Caco-2 (cell line): ENCODE data around the gene PLEKHA5. TPM values are rescaled to one million over a fixed set of nuclear protein-coding genes. Genes with fewer than 3 reads are reported as not detected.

Experiments used
- BruUV-seq: library from RNA; stranded (reverse); fragments of 400-500 nt; replicated peaks from 2 replicates; lab custom pipeline; 2021; lab: Mats Ljungman, UMichigan
- CTCF ChIA-PET: fragments of 300-600 bp; sonication (Branson Sonifier 250); formaldehyde crosslinking; loops from one replicate; lab custom pipeline; 2022; ENCODE audit warnings: antibody characterized with exemption; lab: Charles Lee
- POLR2A ChIA-PET: fragments of 300-600 bp; sonication (Branson Sonifier 250); formaldehyde crosslinking; loops from one replicate; lab custom pipeline; 2022; ENCODE audit warnings: antibody characterized with exemption; lab: Charles Lee
- DNase-seq, 2 experiments: peaks; one replicate each; pipeline versions ENCODE4 v3.0.0 to v3.0.0-alpha.2; 2020 to 2022
- H3K27me3 ChIP-seq: replicated peaks from 2 replicates; pipeline ENCODE4 v1.6.0; 2011; ENCODE audit warnings: low read length; ENCODE audit not compliant: control insufficient read depth, insufficient read depth
- H3K36me3 ChIP-seq: 2 replicates; pipeline ENCODE4 v1.5.1; 2011; ENCODE audit warnings: low read length; ENCODE audit not compliant: control insufficient read depth, insufficient read depth
- H3K4me1 ChIP-seq: fragments of 250-450 bp; sonication (Bioruptor Pico); 2 replicates; pipeline ENCODE4 v1.5.1; 2020; ENCODE audit warnings: mild to moderate bottlenecking
- H3K4me3 ChIP-seq: 2 replicates; pipeline ENCODE4 v1.5.1; 2011; ENCODE audit warnings: low read depth, mild to moderate bottlenecking, control low read depth, low read length
- H3K9me3 ChIP-seq: fragments of 250-450 bp; sonication (Bioruptor Pico); 2 replicates; pipeline ENCODE4 v1.5.1; 2020; ENCODE audit warnings: mild to moderate bottlenecking, moderate library complexity
- H3K27ac Mint-ChIP-seq: one replicate; pipeline ENCODE4 v1.8.0; 2022; ENCODE audit warnings: mixed read lengths; ENCODE audit not compliant: unreplicated experiment
- H3K27me3 Mint-ChIP-seq: one replicate; pipeline ENCODE4 v1.8.0; 2022; ENCODE audit warnings: mixed read lengths; ENCODE audit not compliant: insufficient read depth, unreplicated experiment
- H3K36me3 Mint-ChIP-seq: one replicate; pipeline ENCODE4 v1.8.0; 2022; ENCODE audit warnings: mild to moderate bottlenecking, mixed read lengths; ENCODE audit not compliant: insufficient read depth, unreplicated experiment
- H3K4me1 Mint-ChIP-seq: one replicate; pipeline ENCODE4 v1.8.0; 2022; ENCODE audit warnings: low read depth, mixed read lengths; ENCODE audit not compliant: unreplicated experiment
- H3K4me3 Mint-ChIP-seq: one replicate; pipeline ENCODE4 v1.8.0; 2022; ENCODE audit warnings: mild to moderate bottlenecking, moderate library complexity, mixed read lengths; ENCODE audit not compliant: unreplicated experiment
- H3K9me3 Mint-ChIP-seq: one replicate; pipeline ENCODE4 v1.8.0; 2022; ENCODE audit warnings: mixed read lengths; ENCODE audit not compliant: unreplicated experiment
- CTCF ChIP-seq, 2 experiments: fragments of 200-600 bp in 1 of 2; IDR thresholded peaks; 1 replicate in 1 of 2; 2 replicates in 1 of 2; pipeline versions ENCODE4 v1.5.1 to v1.8.0; 2011 to 2022; ENCODE audit warnings: antibody characterized with exemption in 1 of 2, control low read depth in 1 of 2, inconsistent platforms in 1 of 2, low read depth in 1 of 2, low read length in 1 of 2, mild to moderate bottlenecking in 1 of 2, moderate library complexity in 1 of 2; ENCODE audit not compliant: insufficient read depth in 1 of 2, severe bottlenecking in 1 of 2, unreplicated experiment in 1 of 2
- intact Hi-C: fragments of 100-400 bp; cut with micrococcal nuclease; formaldehyde crosslinking; loops from one replicate; pipeline ENCODE4 v1.10.0; 2022; ENCODE audit not compliant: unreplicated experiment
- total RNA-seq: library from RNA; stranded (reverse); gene quantifications from 2 replicates; pipeline ENCODE4 v1.2.3, GENCODE V29; 2022

PLEKHA5 gene
- total RNA-seq, 1 experiment from 2014 or later = 69.1 TPM

- Mint-ChIP-seq H3K27me3 (no peaks in the 10 kb centered on the region), H3K36me3 (peaks cover 44% of the 10 kb centered on the region), H3K4me1 (peaks cover 23% of the 10 kb centered on the region), H3K4me3 (no peak overlapping the region), H3K27ac (no peak overlapping the region), H3K9me3 (peaks cover 14% of the 10 kb centered on the region)
- POLR2A ChIA-PET = no interaction called here
- intact Hi-C loops = no loop called here
- Histone ChIP-seq H3K27me3 (no peaks in the 10 kb centered on the region), H3K4me3 (no peak overlapping the region), H3K4me1 (peaks cover 6% of the 10 kb centered on the region), H3K9me3 (no peaks in the 10 kb centered on the region), H3K36me3 (peaks cover 6% of the 10 kb centered on the region)
- TF ChIP-seq CTCF (IDR thresholded peaks at IDR 0.05; ENCODE audit: insufficient read depth in 1 of 2, low read depth in 1 of 2, low read length in 1 of 2, severe bottlenecking in 1 of 2, unreplicated experiment in 1 of 2) = no peak
- DNase-seq = no peak
- no TSS peak for BruUV-seq
- CTCF ChIA-PET = no interaction called here
These were observed 21.8 kb downstream of the PLEKHA5 start for GRCh38 chr12:19151298-19151697.

- Mint-ChIP-seq H3K27me3 (no peaks in the 10 kb centered on the region), H3K36me3 (peaks cover 37% of the 10 kb centered on the region), H3K9me3 (peaks cover 14% of the 10 kb centered on the region), H3K4me3 (no peak overlapping the region), H3K27ac (no peak overlapping the region), H3K4me1 (peaks cover 24% of the 10 kb centered on the region)
- ChIA-PET POLR2A (no interaction called here), CTCF (no interaction called here)
- DNase-seq = no peak
- intact Hi-C loops = no loop called here
- Histone ChIP-seq H3K4me3 (no peak overlapping the region), H3K36me3 (peaks cover 6% of the 10 kb centered on the region), H3K4me1 (peaks cover 6% of the 10 kb centered on the region), H3K27me3 (no peaks in the 10 kb centered on the region), H3K9me3 (no peaks in the 10 kb centered on the region)
- no peak for TF ChIP-seq CTCF (IDR thresholded peaks at IDR 0.05; ENCODE audit: insufficient read depth in 1 of 2, low read depth in 1 of 2, low read length in 1 of 2, severe bottlenecking in 1 of 2, unreplicated experiment in 1 of 2)
- BruUV-seq = no TSS peak
These were observed 23.9 kb downstream of the PLEKHA5 start for GRCh38 chr12:19153396-19153795.

- Histone ChIP-seq H3K4me1 (peaks cover 6% of the 10 kb centered on the region), H3K36me3 (peaks cover 3% of the 10 kb centered on the region), H3K4me3 (no peak overlapping the region), H3K9me3 (no peaks in the 10 kb centered on the region), H3K27me3 (no peaks in the 10 kb centered on the region)
- no peak overlapping the region for H3K27ac Mint-ChIP-seq
- peaks cover 24% of the 10 kb centered on the region for H3K4me1 Mint-ChIP-seq
- peaks cover 14% of the 10 kb centered on the region for H3K9me3 Mint-ChIP-seq
- TF ChIP-seq CTCF (IDR thresholded peaks at IDR 0.05; ENCODE audit: insufficient read depth in 1 of 2, low read depth in 1 of 2, low read length in 1 of 2, severe bottlenecking in 1 of 2, unreplicated experiment in 1 of 2) = no peak
- no peaks in the 10 kb centered on the region for H3K27me3 Mint-ChIP-seq
- intact Hi-C loops = no loop called here
- BruUV-seq = no TSS peak
- ChIA-PET CTCF (no interaction called here), POLR2A (no interaction called here)
- no peak for DNase-seq
- no peak overlapping the region for H3K4me3 Mint-ChIP-seq
- H3K36me3 Mint-ChIP-seq = peaks cover 25% of the 10 kb centered on the region
These were observed 25.2 kb downstream of the PLEKHA5 start for GRCh38 chr12:19154686-19155085.
